ENCODE measurements around the gene LMO1. TPM values are rescaled to one million over a fixed set of nuclear protein-coding genes. Genes with fewer than 3 reads are reported as not detected.

The LMO1 gene
- total and polyA plus RNA-seq, 12 donors, result 0.22 to 2.5 (median 1.2) TPM; not detected in 6

- WGBS, 4 donors, result 81 to 96% (median 84%) methylated on average over 4 to 5 of the region's 5 CpGs
- DNase-seq, result peak in 2 of 7 donors; percentile 2 to 28
- TF ChIP-seq POLR2A (IDR thresholded peaks at IDR 0.05), result no peak
- no peak for TF ChIP-seq CTCF (IDR thresholded peaks at IDR 0.05)
- H3K36me3 ChIP-seq (replicated peaks in 1 of 2), result no peaks in the 10 kb centered on the region
- intact Hi-C loops (cut with DNase I), result no loop called here
- no peaks in the 10 kb centered on the region for H3K4me1 ChIP-seq (replicated peaks in 1 of 2)
- H3K4me3 ChIP-seq, result no peak overlapping the region
- H3K9me3 ChIP-seq (replicated peaks in 1 of 3), result no peaks in the 10 kb centered on the region
- H3K27me3 ChIP-seq, result no peaks in the 10 kb centered on the region
- H3K27ac ChIP-seq, result no peak overlapping the region
Observed at GRCh38 chr11:8252388-8252787, 11.3 kb downstream of the LMO1 start.

GRCh38 chr11:8251616-8252295 is 11.9 kb downstream of the LMO1 start:
- 79 to 83% (median 82%) methylated on average over 10 of the region's 10 CpGs for WGBS, 4 donors
- peak in 3 of 7 donors; percentile 2 to 45 (median 6) for DNase-seq
- intact Hi-C loops (cut with DNase I), result no loop called here
- no peak overlapping the region for H3K27ac ChIP-seq
- no peak overlapping the region for H3K4me3 ChIP-seq
- H3K4me1 ChIP-seq (replicated peaks in 1 of 2), result no peaks in the 10 kb centered on the region
- no peak for TF ChIP-seq POLR2A (IDR thresholded peaks at IDR 0.05)
- TF ChIP-seq CTCF (IDR thresholded peaks at IDR 0.05), result no peak
- H3K36me3 ChIP-seq (replicated peaks in 1 of 2), result no peaks in the 10 kb centered on the region
- H3K27me3 ChIP-seq, result no peaks in the 10 kb centered on the region
- H3K9me3 ChIP-seq (replicated peaks in 1 of 3), result no peaks in the 10 kb centered on the region

- Histone ChIP-seq H3K36me3 (replicated peaks in 1 of 2) (no peaks in the 10 kb centered on the region), H3K4me1 (replicated peaks in 1 of 2) (no peaks in the 10 kb centered on the region), H3K27me3 (no peaks in the 10 kb centered on the region), H3K27ac (no peak overlapping the region), H3K4me3 (no peak overlapping the region), H3K9me3 (replicated peaks in 1 of 3) (no peaks in the 10 kb centered on the region)
- intact Hi-C loops (cut with DNase I), result no loop called here
- no peak for TF ChIP-seq POLR2A (IDR thresholded peaks at IDR 0.05)
- no peak for TF ChIP-seq CTCF (IDR thresholded peaks at IDR 0.05)
- WGBS, 4 donors, result 87 to 93% (median 87%) methylated on average over 9 to 11 of the region's 11 CpGs
- DNase-seq, result peak in 4 of 7 donors; percentile 7 to 42 (median 9)
Observed at GRCh38 chr11:8250981-8251615, 12.6 kb downstream of the LMO1 start.

GRCh38 chr11:8250434-8250833 is 13.2 kb downstream of the LMO1 start:
- Histone ChIP-seq H3K36me3 (replicated peaks in 1 of 2) (no peaks in the 10 kb centered on the region), H3K4me3 (no peak overlapping the region), H3K27ac (no peak overlapping the region), H3K9me3 (replicated peaks in 1 of 3) (no peaks in the 10 kb centered on the region), H3K27me3 (no peaks in the 10 kb centered on the region), H3K4me1 (replicated peaks in 1 of 2) (no peaks in the 10 kb centered on the region)
- no peak for TF ChIP-seq POLR2A (IDR thresholded peaks at IDR 0.05)
- TF ChIP-seq CTCF (IDR thresholded peaks at IDR 0.05), result no peak
- WGBS, 4 donors, result 47 to 64% (median 56%) methylated on average over 3 to 5 of the region's 5 CpGs
- intact Hi-C loops (cut with DNase I), result no loop called here
- DNase-seq, result peak in 2 of 7 donors; percentile 7 to 39
